ENCODE data around the gene TBPL1.
"Not testable (repeated sequence)": the region's sequence is repeated elsewhere in the genome, so short reads cannot be mapped to it uniquely, and the experiment has no call there.

The TBPL1 gene

GRCh38 chr6:133969921-133970295 is 16.9 kb downstream of the TBPL1 start:
- DNase-seq (ENCODE audit: extremely low read depth in 1 of 2, low read depth in 1 of 2) = no peak

- no peak for DNase-seq (ENCODE audit: extremely low read depth in 1 of 2, low read depth in 1 of 2)
These were observed 18.8 kb downstream of the TBPL1 start for GRCh38 chr6:133971861-133972260.

GRCh38 chr6:133972388-133972787 is 19.4 kb downstream of the TBPL1 start:
- no peak for DNase-seq (ENCODE audit: extremely low read depth in 1 of 2, low read depth in 1 of 2)

- no peak for DNase-seq (ENCODE audit: extremely low read depth in 1 of 2, low read depth in 1 of 2)
These were observed 20.3 kb downstream of the TBPL1 start for GRCh38 chr6:133973109-133973971.

- DNase-seq (ENCODE audit: extremely low read depth in 1 of 2, low read depth in 1 of 2) = no peak
These were observed 25.2 kb downstream of the TBPL1 start for GRCh38 chr6:133977983-133978895.

- no peak for DNase-seq (ENCODE audit: extremely low read depth in 1 of 2, low read depth in 1 of 2)
These were observed 25.8 kb downstream of the TBPL1 start for GRCh38 chr6:133978896-133979240.

- DNase-seq (ENCODE audit: extremely low read depth in 1 of 2, low read depth in 1 of 2) = not testable (repeated sequence)
These were observed 26.4 kb downstream of the TBPL1 start for GRCh38 chr6:133979269-133979963.

GRCh38 chr6:133980168-133980567 is 27.1 kb downstream of the TBPL1 start:
- DNase-seq (ENCODE audit: extremely low read depth in 1 of 2, low read depth in 1 of 2) = no peak

- peak; percentile 19 to 58 for DNase-seq (ENCODE audit: extremely low read depth in 1 of 2, low read depth in 1 of 2)
These were observed 30.3 kb downstream of the TBPL1 start for GRCh38 chr6:133983099-133983939.

GRCh38 chr6:133985970-133986369 is 32.9 kb downstream of the TBPL1 start:
- DNase-seq (ENCODE audit: extremely low read depth in 1 of 2, low read depth in 1 of 2) = no peak

GRCh38 chr6:133986942-133987341 is 33.9 kb downstream of the TBPL1 start:
- DNase-seq (ENCODE audit: extremely low read depth in 1 of 2, low read depth in 1 of 2) = no peak

GRCh38 chr6:133989525-133989924 is 36.5 kb downstream of the TBPL1 start:
- no peak for DNase-seq (ENCODE audit: extremely low read depth in 1 of 2, low read depth in 1 of 2)

GRCh38 chr6:133990321-133990720 is 37.3 kb downstream of the TBPL1 start:
- DNase-seq (ENCODE audit: extremely low read depth in 1 of 2, low read depth in 1 of 2) = no peak

GRCh38 chr6:133991096-133991593 is 38.1 kb downstream of the TBPL1 start:
- DNase-seq (ENCODE audit: extremely low read depth in 1 of 2, low read depth in 1 of 2) = no peak

- no peak for DNase-seq (ENCODE audit: extremely low read depth in 1 of 2, low read depth in 1 of 2)
These were observed 40.1 kb downstream of the TBPL1 start for GRCh38 chr6:133992992-133993680.

- no peak for DNase-seq (ENCODE audit: extremely low read depth in 1 of 2, low read depth in 1 of 2)
These were observed 42.3 kb downstream of the TBPL1 start for GRCh38 chr6:133995296-133995695.

GRCh38 chr6:133995758-133996157 is 42.7 kb downstream of the TBPL1 start:
- DNase-seq (ENCODE audit: extremely low read depth in 1 of 2, low read depth in 1 of 2) = no peak

GRCh38 chr6:133997267-133997666 is 44.2 kb downstream of the TBPL1 start:
- DNase-seq (ENCODE audit: extremely low read depth in 1 of 2, low read depth in 1 of 2) = no peak

- no peak for DNase-seq (ENCODE audit: extremely low read depth in 1 of 2, low read depth in 1 of 2)
These were observed 46.3 kb downstream of the TBPL1 start for GRCh38 chr6:133999305-133999704.

GRCh38 chr6:134000443-134000842 is 47.4 kb downstream of the TBPL1 start:
- no peak for DNase-seq (ENCODE audit: extremely low read depth in 1 of 2, low read depth in 1 of 2)

Measured in stimulated activated CD8-positive, alpha-beta memory T cell treated with anti-CD3 and anti-CD28 coated beads, Interleukin-7, amount 100 ng/mL, for 48 hours (primary cell).